Caco-2 (cell line): Measurements from ENCODE around the gene MZT2A. TPM values are rescaled to one million over a fixed set of nuclear protein-coding genes. Genes with fewer than 3 reads are reported as not detected.
"Not testable (repeated sequence)": the region's sequence is repeated elsewhere in the genome, so short reads cannot be mapped to it uniquely, and the experiment has no call there.

Experiments
- Bru-seq: library from RNA; stranded (reverse); fragments of 400-500 nt; gene quantifications from one replicate; lab custom pipeline; 2021; lab: Mats Ljungman, UMichigan
- BruChase-seq, 2 experiments: library from RNA; stranded (reverse); fragments of 400-500 nt; gene quantifications; one replicate each; lab custom pipeline; 2021; lab: Mats Ljungman, UMichigan
- BruUV-seq: library from RNA; stranded (reverse); fragments of 400-500 nt; replicated peaks from 2 replicates; lab custom pipeline; 2021; lab: Mats Ljungman, UMichigan
- CTCF ChIA-PET: fragments of 300-600 bp; sonication (Branson Sonifier 250); formaldehyde crosslinking; loops from one replicate; lab custom pipeline; 2022; ENCODE audit warnings: antibody characterized with exemption; lab: Charles Lee
- POLR2A ChIA-PET: fragments of 300-600 bp; sonication (Branson Sonifier 250); formaldehyde crosslinking; loops from one replicate; lab custom pipeline; 2022; ENCODE audit warnings: antibody characterized with exemption; lab: Charles Lee
- DNase-seq, 2 experiments: peaks; one replicate each; pipeline versions ENCODE4 v3.0.0 to v3.0.0-alpha.2; 2020 to 2022
- H3K27me3 ChIP-seq: replicated peaks from 2 replicates; pipeline ENCODE4 v1.6.0; 2011; ENCODE audit warnings: low read length; ENCODE audit not compliant: control insufficient read depth, insufficient read depth
- H3K36me3 ChIP-seq: 2 replicates; pipeline ENCODE4 v1.5.1; 2011; ENCODE audit warnings: low read length; ENCODE audit not compliant: control insufficient read depth, insufficient read depth
- H3K4me1 ChIP-seq: fragments of 250-450 bp; sonication (Bioruptor Pico); 2 replicates; pipeline ENCODE4 v1.5.1; 2020; ENCODE audit warnings: mild to moderate bottlenecking
- H3K4me3 ChIP-seq: 2 replicates; pipeline ENCODE4 v1.5.1; 2011; ENCODE audit warnings: low read depth, mild to moderate bottlenecking, control low read depth, low read length
- H3K9me3 ChIP-seq: fragments of 250-450 bp; sonication (Bioruptor Pico); 2 replicates; pipeline ENCODE4 v1.5.1; 2020; ENCODE audit warnings: mild to moderate bottlenecking, moderate library complexity
- H3K27ac Mint-ChIP-seq: one replicate; pipeline ENCODE4 v1.8.0; 2022; ENCODE audit warnings: mixed read lengths; ENCODE audit not compliant: unreplicated experiment
- H3K27me3 Mint-ChIP-seq: one replicate; pipeline ENCODE4 v1.8.0; 2022; ENCODE audit warnings: mixed read lengths; ENCODE audit not compliant: insufficient read depth, unreplicated experiment
- H3K36me3 Mint-ChIP-seq: one replicate; pipeline ENCODE4 v1.8.0; 2022; ENCODE audit warnings: mild to moderate bottlenecking, mixed read lengths; ENCODE audit not compliant: insufficient read depth, unreplicated experiment
- H3K4me1 Mint-ChIP-seq: one replicate; pipeline ENCODE4 v1.8.0; 2022; ENCODE audit warnings: low read depth, mixed read lengths; ENCODE audit not compliant: unreplicated experiment
- H3K4me3 Mint-ChIP-seq: one replicate; pipeline ENCODE4 v1.8.0; 2022; ENCODE audit warnings: mild to moderate bottlenecking, moderate library complexity, mixed read lengths; ENCODE audit not compliant: unreplicated experiment
- H3K9me3 Mint-ChIP-seq: one replicate; pipeline ENCODE4 v1.8.0; 2022; ENCODE audit warnings: mixed read lengths; ENCODE audit not compliant: unreplicated experiment
- intact Hi-C: fragments of 100-400 bp; cut with micrococcal nuclease; formaldehyde crosslinking; loops from one replicate; pipeline ENCODE4 v1.10.0; 2022; ENCODE audit not compliant: unreplicated experiment
- long read RNA-seq: library from polyadenylated mRNA; stranded (forward); transcript quantifications from one replicate; pipeline ENCODE4 v2.0.0, GENCODE V29; 2022
- total RNA-seq: library from RNA; stranded (reverse); gene quantifications from 2 replicates; pipeline ENCODE4 v1.2.3, GENCODE V29; 2022
- TF ChIP-seq, protein P1 (sequence below), 2 experiments: fragments of 200-600 bp in 1 of 2; IDR thresholded peaks; 1 replicate in 1 of 2; 2 replicates in 1 of 2; pipeline versions ENCODE4 v1.5.1 to v1.8.0; 2011 to 2022; ENCODE audit warnings: antibody characterized with exemption in 1 of 2, control low read depth in 1 of 2, inconsistent platforms in 1 of 2, low read depth in 1 of 2, low read length in 1 of 2, mild to moderate bottlenecking in 1 of 2, moderate library complexity in 1 of 2; ENCODE audit not compliant: insufficient read depth in 1 of 2, severe bottlenecking in 1 of 2, unreplicated experiment in 1 of 2

MZT2A gene, protein sequence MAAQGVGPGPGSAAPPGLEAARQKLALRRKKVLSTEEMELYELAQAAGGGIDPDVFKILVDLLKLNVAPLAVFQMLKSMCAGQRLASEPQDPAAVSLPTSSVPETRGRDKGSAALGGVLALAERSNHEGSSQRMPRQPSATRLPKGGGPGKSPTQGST
- total RNA-seq (275 and 285 TPM in 2 replicates), Bru-seq, nascent RNA (percentile 78 among the genes with signal in this experiment), BruChase-seq, experiment 1, labeled RNA remaining after a 2-hour chase (percentile 72 among the genes with signal in this experiment), BruChase-seq, experiment 2, labeled RNA remaining after a 6-hour chase (percentile 75 among the genes with signal in this experiment)
- long read RNA-seq, transcript MZT2A-201 (3 exons, 624 nt) = major isoform, 197 of 263 reads
- long read RNA-seq, transcript MZT2A-204 (4 exons, 980 nt) = minor isoform, 6 of 263 reads
- long read RNA-seq, partial matches to known transcripts = 44 of 263 reads
- long read RNA-seq, other reads (novel, unspliced or antisense) = 16 of 263 reads

DNA sequence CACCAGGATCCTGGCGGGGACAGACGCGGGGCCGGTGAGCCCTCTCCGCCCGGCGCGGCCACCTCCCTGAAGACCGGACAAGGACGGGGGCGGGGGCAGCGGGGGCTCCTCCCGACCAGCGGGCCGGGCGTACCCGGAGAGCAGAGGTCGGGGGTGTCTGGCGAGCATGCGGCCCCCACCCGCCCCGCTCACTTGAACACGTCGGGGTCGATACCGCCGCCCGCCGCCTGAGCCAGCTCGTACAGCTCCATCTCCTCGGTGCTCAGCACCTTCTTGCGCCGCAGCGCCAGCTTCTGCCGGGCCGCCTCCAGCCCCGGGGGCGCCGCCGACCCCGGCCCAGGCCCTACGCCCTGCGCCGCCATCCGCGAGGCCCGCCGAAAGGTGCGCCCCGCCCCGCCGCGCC is at the start of gene MZT2A:
Gene MZT2A, minus strand, starts transcription at position 383 of the 403 bp plus-strand sequence. Its CDS starts 21 bp downstream, at position 362.
- not testable (repeated sequence) for H3K9me3 Mint-ChIP-seq, H3K4me1 ChIP-seq, H3K27me3 Mint-ChIP-seq, H3K36me3 ChIP-seq, BruUV-seq, H3K27me3 ChIP-seq, H3K4me1 Mint-ChIP-seq, H3K9me3 ChIP-seq, DNase-seq
- peak within 1 kb of the TSS; percentile 98 for H3K27ac Mint-ChIP-seq
- intact Hi-C loops = loop anchor here (1.0 to 10.0 kb wide), 4 partner anchors 79 to 923 kb away; partner anchors contain the start of genes FAM168B and GPR39
- ChIA-PET CTCF (interaction anchor here (1.0 kb wide), 2 partner anchors 181 to 338 kb away, joined by 5 to 8 read pairs; no protein-coding TSS in a partner anchor), POLR2A (interaction anchor here (0.7 kb wide), 1 partner anchor 400 kb away, joined by 3 read pairs; no protein-coding TSS in a partner anchor)
- H3K36me3 Mint-ChIP-seq = peaks cover 39% of the 10 kb centered on the region
- H3K4me3 ChIP-seq = peak within 1 kb of the TSS; percentile 96
- peak within 1 kb of the TSS; percentile 95 for H3K4me3 Mint-ChIP-seq
- TF ChIP-seq, protein P1, sequence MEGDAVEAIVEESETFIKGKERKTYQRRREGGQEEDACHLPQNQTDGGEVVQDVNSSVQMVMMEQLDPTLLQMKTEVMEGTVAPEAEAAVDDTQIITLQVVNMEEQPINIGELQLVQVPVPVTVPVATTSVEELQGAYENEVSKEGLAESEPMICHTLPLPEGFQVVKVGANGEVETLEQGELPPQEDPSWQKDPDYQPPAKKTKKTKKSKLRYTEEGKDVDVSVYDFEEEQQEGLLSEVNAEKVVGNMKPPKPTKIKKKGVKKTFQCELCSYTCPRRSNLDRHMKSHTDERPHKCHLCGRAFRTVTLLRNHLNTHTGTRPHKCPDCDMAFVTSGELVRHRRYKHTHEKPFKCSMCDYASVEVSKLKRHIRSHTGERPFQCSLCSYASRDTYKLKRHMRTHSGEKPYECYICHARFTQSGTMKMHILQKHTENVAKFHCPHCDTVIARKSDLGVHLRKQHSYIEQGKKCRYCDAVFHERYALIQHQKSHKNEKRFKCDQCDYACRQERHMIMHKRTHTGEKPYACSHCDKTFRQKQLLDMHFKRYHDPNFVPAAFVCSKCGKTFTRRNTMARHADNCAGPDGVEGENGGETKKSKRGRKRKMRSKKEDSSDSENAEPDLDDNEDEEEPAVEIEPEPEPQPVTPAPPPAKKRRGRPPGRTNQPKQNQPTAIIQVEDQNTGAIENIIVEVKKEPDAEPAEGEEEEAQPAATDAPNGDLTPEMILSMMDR (IDR thresholded peaks at IDR 0.05; ENCODE audit: insufficient read depth in 1 of 2, low read depth in 1 of 2, low read length in 1 of 2, severe bottlenecking in 1 of 2, unreplicated experiment in 1 of 2) = peak in 1 of 2 experiments; percentile 41

DNA sequence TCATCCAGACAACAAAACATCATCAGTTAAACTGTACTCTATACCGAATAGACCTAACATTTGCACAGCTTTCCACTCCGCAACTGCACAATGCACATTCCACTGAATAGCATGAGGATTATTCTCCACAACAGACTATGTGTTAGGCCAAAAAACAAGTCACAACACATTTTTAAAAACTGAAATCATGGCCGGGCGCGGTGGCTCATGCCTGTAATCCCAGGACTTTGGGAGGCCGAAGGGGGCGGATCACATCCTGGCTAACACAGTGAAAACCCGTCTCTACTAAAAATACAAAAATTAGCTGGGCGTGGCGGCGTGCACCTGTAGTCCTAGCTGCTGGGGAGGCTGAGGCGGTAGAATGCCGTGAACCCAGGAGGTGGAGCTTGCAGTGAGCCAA is 46.7 kb upstream of the MZT2A start:
- H3K36me3 Mint-ChIP-seq, H3K4me1 ChIP-seq, H3K9me3 ChIP-seq, H3K4me1 Mint-ChIP-seq, H3K4me3 Mint-ChIP-seq, DNase-seq, H3K4me3 ChIP-seq, H3K9me3 Mint-ChIP-seq, H3K27me3 ChIP-seq, CTCF ChIA-PET, intact Hi-C loops, H3K27ac Mint-ChIP-seq, POLR2A ChIA-PET, H3K36me3 ChIP-seq, BruUV-seq: not testable (repeated sequence)
- peaks cover 28% of the 10 kb centered on the region for H3K27me3 Mint-ChIP-seq

DNA sequence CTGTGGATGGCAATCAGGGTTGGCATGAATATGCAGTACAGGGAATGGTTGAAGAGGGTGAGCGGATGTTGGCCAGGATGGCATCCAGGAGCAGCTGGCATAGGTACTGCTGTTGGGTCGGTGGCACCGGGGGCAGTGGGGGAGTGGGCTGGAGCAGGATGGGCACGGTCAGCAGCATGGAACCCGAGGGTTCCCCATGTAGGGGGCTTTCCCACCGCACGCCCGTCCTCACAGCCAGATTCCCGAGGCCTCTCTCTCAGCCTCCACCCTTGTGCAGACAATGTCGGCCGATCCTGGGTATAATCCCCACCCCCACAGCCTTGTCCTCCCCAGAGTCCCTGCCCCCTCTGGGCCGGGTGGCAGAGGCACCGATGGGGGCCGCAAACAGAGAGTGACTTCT is 44.6 kb upstream of the MZT2A start:
- H3K4me3 Mint-ChIP-seq, intact Hi-C loops, H3K36me3 Mint-ChIP-seq: not testable (repeated sequence)

DNA sequence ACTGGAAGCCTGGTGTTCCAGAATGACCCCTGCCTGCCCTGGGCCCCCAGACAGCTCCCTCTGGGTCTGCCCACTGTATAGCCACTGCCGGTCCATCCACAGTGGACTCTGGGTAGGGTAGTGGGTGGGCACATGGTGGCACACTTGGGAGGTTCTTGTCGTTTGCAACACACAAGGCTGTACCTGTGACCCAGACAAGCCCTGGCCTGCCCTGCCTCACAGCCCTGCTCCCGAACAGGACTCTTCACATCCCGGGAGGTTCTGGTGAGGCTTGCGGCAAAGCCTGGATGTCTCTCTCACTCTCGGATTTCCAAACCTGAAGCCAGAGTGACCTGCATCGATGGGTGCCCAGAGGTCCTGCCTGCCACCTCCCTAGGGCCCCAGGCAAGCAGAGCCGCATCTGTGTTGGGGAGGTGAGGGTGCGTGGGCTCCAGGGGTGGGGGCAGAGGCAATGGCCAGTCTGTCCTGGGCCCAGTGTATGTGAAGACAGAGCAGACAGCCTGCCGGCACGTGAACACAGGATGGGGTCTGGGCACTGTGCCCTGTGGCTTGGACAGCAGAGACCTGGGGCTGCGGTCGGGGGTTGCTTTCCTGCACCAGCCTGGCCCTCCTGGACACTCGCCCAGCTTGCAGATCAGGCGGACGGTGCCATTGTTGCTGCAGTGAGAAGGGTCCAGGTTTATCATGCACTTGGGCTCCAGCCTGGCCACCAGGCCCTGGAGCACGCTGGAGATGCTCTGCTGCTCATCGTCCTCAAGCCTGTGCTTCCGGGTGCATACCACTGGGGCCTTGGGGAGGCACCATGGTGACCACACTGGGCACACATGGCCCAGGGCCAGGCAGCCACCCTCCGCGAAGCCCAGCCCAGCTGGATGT is 44.0 kb upstream of the MZT2A start:
- CTCF ChIA-PET, H3K4me1 Mint-ChIP-seq, H3K4me3 ChIP-seq, H3K27me3 ChIP-seq, H3K9me3 ChIP-seq, H3K27ac Mint-ChIP-seq, POLR2A ChIA-PET, DNase-seq, H3K4me3 Mint-ChIP-seq, intact Hi-C loops, H3K4me1 ChIP-seq, H3K36me3 ChIP-seq, H3K36me3 Mint-ChIP-seq, BruUV-seq, H3K9me3 Mint-ChIP-seq: not testable (repeated sequence)
- peaks cover 14% of the 10 kb centered on the region for H3K27me3 Mint-ChIP-seq

More for the DNA sequence above, 44.6 kb upstream of the MZT2A start:
- H3K9me3 Mint-ChIP-seq, DNase-seq, H3K4me3 ChIP-seq, H3K27me3 ChIP-seq, H3K27ac Mint-ChIP-seq, H3K4me1 ChIP-seq, CTCF ChIA-PET, POLR2A ChIA-PET, H3K4me1 Mint-ChIP-seq, H3K9me3 ChIP-seq, H3K36me3 ChIP-seq, BruUV-seq: not testable (repeated sequence)
- peaks cover 15% of the 10 kb centered on the region for H3K27me3 Mint-ChIP-seq
